H9 (cell line): ENCODE results near the gene ITPR1. TPM values are rescaled to one million over a fixed set of nuclear protein-coding genes. Genes with fewer than 3 reads are reported as not detected.

Source experiments
- DNase-seq: peaks from one replicate; pipeline ENCODE4 v3.0.0-alpha.2; 2017
- H2AFZ ChIP-seq: one replicate; pipeline ENCODE4 v1.6.1; 2013; ENCODE audit warnings: mild to moderate bottlenecking, low read length, control low read depth, moderate library complexity
- H2AK5ac ChIP-seq: 2 replicates; pipeline ENCODE4 v1.6.1; 2013; ENCODE audit warnings: low read length, control low read depth, mixed read lengths; ENCODE audit not compliant: insufficient read length
- H2BK120ac ChIP-seq: one replicate; pipeline ENCODE4 v1.6.1; 2013; ENCODE audit warnings: low read depth, mild to moderate bottlenecking, low read length, control low read depth, inconsistent platforms; ENCODE audit not compliant: poor library complexity, severe bottlenecking
- H2BK12ac ChIP-seq: 2 replicates; pipeline ENCODE4 v1.6.1; 2013; ENCODE audit warnings: low read length, control low read depth, mixed read lengths, low read depth; ENCODE audit not compliant: insufficient read length
- H2BK15ac ChIP-seq: 2 replicates; pipeline ENCODE4 v1.6.1; 2013; ENCODE audit warnings: low read depth, low read length, control low read depth
- H2BK20ac ChIP-seq: one replicate; pipeline ENCODE4 v1.6.1; 2013; ENCODE audit warnings: low read depth, mild to moderate bottlenecking, low read length, control low read depth, inconsistent platforms; ENCODE audit not compliant: poor library complexity, severe bottlenecking
- H2BK5ac ChIP-seq: 2 replicates; pipeline ENCODE4 v1.6.1; 2013; ENCODE audit warnings: low read length, control low read depth, mixed read lengths; ENCODE audit not compliant: insufficient read length
- H3K14ac ChIP-seq: 2 replicates; pipeline ENCODE4 v1.6.1; 2013; ENCODE audit warnings: low read length, control low read depth; ENCODE audit not compliant: insufficient read depth
- H3K18ac ChIP-seq: 2 replicates; pipeline ENCODE4 v1.6.1; 2013; ENCODE audit warnings: low read depth, mild to moderate bottlenecking, mixed read lengths, low read length, control low read depth; ENCODE audit not compliant: insufficient read length
- H3K23ac ChIP-seq: 2 replicates; pipeline ENCODE4 v1.6.1; 2013; ENCODE audit warnings: low read length, control low read depth, mixed read lengths, low read depth; ENCODE audit not compliant: insufficient read length
- H3K23me2 ChIP-seq: 2 replicates; pipeline ENCODE4 v1.6.1; 2013; ENCODE audit warnings: low read depth, mild to moderate bottlenecking, mixed read lengths, low read length, control low read depth; ENCODE audit not compliant: insufficient read length, poor library complexity, severe bottlenecking
- H3K27ac ChIP-seq: 2 replicates; pipeline ENCODE4 v1.5.1; 2013; ENCODE audit warnings: low read length, control low read depth, mixed read lengths, low read depth; ENCODE audit not compliant: insufficient read length
- H3K27me3 ChIP-seq: 2 replicates; pipeline ENCODE4 v1.6.1; 2013; ENCODE audit warnings: low read length, control low read depth, inconsistent platforms; ENCODE audit not compliant: insufficient read depth
- H3K4ac ChIP-seq: 2 replicates; pipeline ENCODE4 v1.6.1; 2013; ENCODE audit warnings: low read depth, mild to moderate bottlenecking, control low read depth, inconsistent platforms, low read length, moderate library complexity
- H3K4me1 ChIP-seq: 2 replicates; pipeline ENCODE4 v1.6.1; 2013; ENCODE audit warnings: low read length, control low read depth, inconsistent platforms; ENCODE audit not compliant: insufficient read depth
- H3K4me2 ChIP-seq: 2 replicates; pipeline ENCODE4 v1.6.1; 2013; ENCODE audit warnings: low read length, control low read depth, mixed read lengths; ENCODE audit not compliant: insufficient read length, insufficient read depth
- H3K56ac ChIP-seq: 2 replicates; pipeline ENCODE4 v1.6.1; 2013; ENCODE audit warnings: low read depth, mild to moderate bottlenecking, mixed read lengths, low read length, control low read depth; ENCODE audit not compliant: insufficient read length
- H3K79me1 ChIP-seq: 2 replicates; pipeline ENCODE4 v1.6.1; 2013; ENCODE audit warnings: low read depth, mild to moderate bottlenecking, moderate library complexity, low read length, control low read depth, inconsistent platforms; ENCODE audit not compliant: insufficient read depth, poor library complexity, severe bottlenecking
- H3K79me2 ChIP-seq: 2 replicates; pipeline ENCODE4 v1.6.1; 2013; ENCODE audit warnings: low read length, control low read depth, inconsistent platforms; ENCODE audit not compliant: insufficient read depth
- H3K9ac ChIP-seq: 2 replicates; pipeline ENCODE4 v1.6.1; 2013; ENCODE audit warnings: low read length, control low read depth, mixed read lengths; ENCODE audit not compliant: insufficient read length; ENCODE audit errors: extremely low read depth
- H3K9me3 ChIP-seq: one replicate; pipeline ENCODE4 v1.6.1; 2013; ENCODE audit warnings: low read depth, low read length, inconsistent platforms; ENCODE audit not compliant: control insufficient read depth
- H3T11ph ChIP-seq: one replicate; pipeline ENCODE4 v1.6.1; 2013; ENCODE audit warnings: mild to moderate bottlenecking, low read length, control low read depth, inconsistent platforms
- H4K20me1 ChIP-seq: one replicate; pipeline ENCODE4 v1.6.1; 2013; ENCODE audit not compliant: control insufficient read depth, insufficient read length, insufficient read depth
- H4K5ac ChIP-seq: 2 replicates; pipeline ENCODE4 v1.6.1; 2013; ENCODE audit warnings: low read depth, mild to moderate bottlenecking, mixed read lengths, low read length, control low read depth; ENCODE audit not compliant: insufficient read length
- H4K8ac ChIP-seq: replicated peaks from 2 replicates; pipeline ENCODE4 v1.6.1; 2013; ENCODE audit warnings: low read length, control low read depth, mixed read lengths, low read depth; ENCODE audit not compliant: insufficient read length
- H4K91ac ChIP-seq: 2 replicates; pipeline ENCODE4 v1.6.1; 2013; ENCODE audit warnings: low read depth, mild to moderate bottlenecking, moderate library complexity, mixed read lengths, low read length, control low read depth; ENCODE audit not compliant: insufficient read length
- H3K27ac Mint-ChIP-seq, 3 experiments: 2 replicates in 2 of 3; 3 replicates in 1 of 3; pipeline ENCODE4 v1.8.0; 2020 to 2021; ENCODE audit warnings: mixed read lengths in 3 of 3, mild to moderate bottlenecking in 1 of 3, moderate library complexity in 1 of 3
- H3K27me3 Mint-ChIP-seq: 2 replicates; pipeline ENCODE4 v1.8.0; 2021; ENCODE audit warnings: low read depth, mild to moderate bottlenecking, moderate library complexity, mixed read lengths
- H3K36me3 Mint-ChIP-seq, 3 experiments: 2 replicates in 2 of 3; 3 replicates in 1 of 3; pipeline ENCODE4 v1.8.0; 2020 to 2021; ENCODE audit warnings: low read depth in 3 of 3, mixed read lengths in 3 of 3; ENCODE audit not compliant: insufficient read depth in 1 of 3
- H3K4me1 Mint-ChIP-seq, 2 experiments: 2 replicates each; pipeline ENCODE4 v1.8.0; 2020; ENCODE audit warnings: mixed read lengths in 2 of 2
- H3K4me3 Mint-ChIP-seq, 2 experiments: 2 replicates in 1 of 2; 3 replicates in 1 of 2; pipeline ENCODE4 v1.8.0; 2020 to 2021; ENCODE audit warnings: mild to moderate bottlenecking in 2 of 2, mixed read lengths in 2 of 2, moderate library complexity in 1 of 2
- H3K9me3 Mint-ChIP-seq, 2 experiments: 2 replicates in 1 of 2; 3 replicates in 1 of 2; pipeline ENCODE4 v1.8.0; 2020; ENCODE audit warnings: mild to moderate bottlenecking in 2 of 2, mixed read lengths in 2 of 2, moderate library complexity in 1 of 2
- WGBS: extraction: QIAGEN DNeasy Blood & Tissue Kit; methylation state at CpG from one replicate; pipeline ENCODE4 v1.1.7; 2013; ENCODE audit warnings: missing lambda C conversion rate, low lambda C conversion rate, mixed read lengths; ENCODE audit not compliant: insufficient read length; ENCODE audit errors: extremely low coverage; 5-methylcytosine and 5-hydroxymethylcytosine counted together
- total RNA-seq: library from RNA; stranded (reverse); gene quantifications from 2 replicates; pipeline ENCODE4 v1.2.1, GENCODE V29; 2021
- TF ChIP-seq, protein P1 (sequence below): fragments of 200-600 bp; sonication (generic); conservative IDR thresholded peaks from 3 replicates; pipeline ENCODE4 v1.8.0; 2021; ENCODE audit warnings: antibody characterized with exemption, mild to moderate bottlenecking

The ITPR1 gene
- total RNA-seq, 1 experiment from 2014 or later: 4.2 TPM

DNA sequence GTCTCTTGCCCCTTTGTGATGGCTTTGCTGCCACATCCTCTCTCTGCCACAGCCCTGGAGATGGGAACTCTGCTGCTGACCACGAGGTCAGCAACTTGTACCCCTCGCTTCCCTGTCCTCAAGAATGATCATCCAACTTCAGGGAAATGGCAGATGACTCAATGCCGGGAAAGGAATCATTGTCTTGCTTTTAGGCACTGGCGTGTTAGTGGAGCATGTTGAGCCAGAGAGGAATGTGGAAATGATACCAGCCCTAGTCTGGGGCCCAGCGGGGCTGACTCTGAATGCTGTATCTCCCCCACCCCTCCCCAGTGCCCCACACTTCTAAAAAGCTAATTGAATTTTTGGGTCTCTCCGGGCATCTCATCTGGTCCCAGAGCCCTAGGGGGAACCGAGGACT, 301.2 kb downstream of the ITPR1 start:
- no peaks in the 10 kb centered on the region for H3K27me3 Mint-ChIP-seq
- no peak overlapping the region for H2AK5ac ChIP-seq

More for the DNA sequence above, 301.2 kb downstream of the ITPR1 start:
- Histone ChIP-seq H3K79me1 (no peaks in the 10 kb centered on the region), H3K79me2 (no peaks in the 10 kb centered on the region), H3K23me2 (no peaks in the 10 kb centered on the region), H2BK12ac (no peak overlapping the region), H2BK15ac (no peak overlapping the region), H3K23ac (no peak overlapping the region), H3K56ac (no peak overlapping the region), H2BK120ac (no peak overlapping the region), H3K9ac (no peak overlapping the region), H3K18ac (no peak overlapping the region), H4K5ac (no peak overlapping the region), H3K27me3 (no peaks in the 10 kb centered on the region), H3K14ac (no peak overlapping the region), H3K4me2 (no peak overlapping the region), H3K4me1 (no peaks in the 10 kb centered on the region), H2BK20ac (no peak overlapping the region), H3T11ph (no peak overlapping the region), H4K8ac (no peak overlapping the region), H3K9me3 (no peaks in the 10 kb centered on the region), H2AFZ (no peak overlapping the region), H3K27ac (no peak overlapping the region), H4K91ac (no peak overlapping the region), H3K4ac (no peak overlapping the region), H4K20me1 (no peaks in the 10 kb centered on the region), H2BK5ac (no peak overlapping the region)
- H3K27ac Mint-ChIP-seq: no peak overlapping the region
- no peak for DNase-seq
- WGBS: no CpG with 5 or more reads among the region's 7 CpGs
- peaks cover 6 to 9% of the 10 kb centered on the region in 2 experiments; a peak in 3 of 5 replicates for H3K9me3 Mint-ChIP-seq
- H3K4me1 Mint-ChIP-seq: no peaks in the 10 kb centered on the region
- TF ChIP-seq, protein P1, sequence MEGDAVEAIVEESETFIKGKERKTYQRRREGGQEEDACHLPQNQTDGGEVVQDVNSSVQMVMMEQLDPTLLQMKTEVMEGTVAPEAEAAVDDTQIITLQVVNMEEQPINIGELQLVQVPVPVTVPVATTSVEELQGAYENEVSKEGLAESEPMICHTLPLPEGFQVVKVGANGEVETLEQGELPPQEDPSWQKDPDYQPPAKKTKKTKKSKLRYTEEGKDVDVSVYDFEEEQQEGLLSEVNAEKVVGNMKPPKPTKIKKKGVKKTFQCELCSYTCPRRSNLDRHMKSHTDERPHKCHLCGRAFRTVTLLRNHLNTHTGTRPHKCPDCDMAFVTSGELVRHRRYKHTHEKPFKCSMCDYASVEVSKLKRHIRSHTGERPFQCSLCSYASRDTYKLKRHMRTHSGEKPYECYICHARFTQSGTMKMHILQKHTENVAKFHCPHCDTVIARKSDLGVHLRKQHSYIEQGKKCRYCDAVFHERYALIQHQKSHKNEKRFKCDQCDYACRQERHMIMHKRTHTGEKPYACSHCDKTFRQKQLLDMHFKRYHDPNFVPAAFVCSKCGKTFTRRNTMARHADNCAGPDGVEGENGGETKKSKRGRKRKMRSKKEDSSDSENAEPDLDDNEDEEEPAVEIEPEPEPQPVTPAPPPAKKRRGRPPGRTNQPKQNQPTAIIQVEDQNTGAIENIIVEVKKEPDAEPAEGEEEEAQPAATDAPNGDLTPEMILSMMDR: no peak
- H3K36me3 Mint-ChIP-seq: peaks cover 3 to 13% (median 11%) of the 10 kb centered on the region in 3 experiments; a peak in 6 of 7 replicates
- no peak overlapping the region for H3K4me3 Mint-ChIP-seq
